Measurements from ENCODE around the gene FAM200C. TPM values are rescaled to one million over a fixed set of nuclear protein-coding genes. Genes with fewer than 3 reads are reported as not detected.
A peak's percentile ranks its signal among the peaks of the same experiment; 100 is the strongest.

The FAM200C gene
- total and polyA plus RNA-seq, 2 donors (not counting 1 experiment from before 2014, with no cell fraction given), result 4.0 to 5.3 TPM

GRCh38 chr5:160397492-160397891 is 2.4 kb downstream of the FAM200C start:
- Histone ChIP-seq H3K4me3 (replicated peaks in 1 of 4; ENCODE audit: control extremely low read depth in 1 of 4, insufficient read depth in 1 of 4, low read depth in 3 of 4, low read length in 4 of 4) (no peak overlapping the region), H3K27me3 (ENCODE audit: control insufficient read depth, insufficient read depth, low read length) (no peaks in the 10 kb centered on the region), H3K9ac (ENCODE audit: insufficient read depth, low read length) (no peak overlapping the region), H3K4me2 (ENCODE audit: extremely low read depth, insufficient read depth, low read length) (no peak overlapping the region), H3K79me2 (ENCODE audit: control insufficient read depth, insufficient read depth, low read length) (peaks cover 18% of the 10 kb centered on the region), H3K4me1 (ENCODE audit: control insufficient read depth, extremely low read depth, insufficient read depth, low read length) (peaks cover 2% of the 10 kb centered on the region), H2AFZ (ENCODE audit: low read length) (no peak overlapping the region), H3K27ac (ENCODE audit: insufficient read depth, low read length) (no peak overlapping the region), H3K9me3 (ENCODE audit: control insufficient read depth, insufficient read depth, low read depth, low read length) (no peaks in the 10 kb centered on the region), H4K20me1 (ENCODE audit: control insufficient read depth, extremely low read depth, insufficient read depth, low read length) (no peaks in the 10 kb centered on the region), H3K36me3 (ENCODE audit: control insufficient read depth, insufficient read depth, low read length) (no peaks in the 10 kb centered on the region)
- DNase-seq (ENCODE audit: low read depth in 2 of 2), result no peak
- TF ChIP-seq CTCF (conservative IDR thresholded peaks at IDR 0.05 in 1 of 2, IDR thresholded peaks at IDR 0.05 in 1 of 2; ENCODE audit: low read depth in 1 of 2, low read length in 2 of 2) (no peak), EZH2 (IDR thresholded peaks at IDR 0.05; ENCODE audit: low read length, missing control alignments) (no peak)

GRCh38 chr5:160395111-160395510 is 4.7 kb downstream of the FAM200C start:
- H4K20me1 ChIP-seq (ENCODE audit: control insufficient read depth, extremely low read depth, insufficient read depth, low read length), result no peaks in the 10 kb centered on the region
- no peaks in the 10 kb centered on the region for H3K36me3 ChIP-seq (ENCODE audit: control insufficient read depth, insufficient read depth, low read length)
- DNase-seq (ENCODE audit: low read depth in 2 of 2), result no peak
- peaks cover 18% of the 10 kb centered on the region for H3K79me2 ChIP-seq (ENCODE audit: control insufficient read depth, insufficient read depth, low read length)
- no peak overlapping the region for H2AFZ ChIP-seq (ENCODE audit: low read length)
- H3K4me3 ChIP-seq (replicated peaks in 1 of 4; ENCODE audit: control extremely low read depth in 1 of 4, insufficient read depth in 1 of 4, low read depth in 3 of 4, low read length in 4 of 4), result no peak overlapping the region
- peaks cover under 1% of the 10 kb centered on the region for H3K4me1 ChIP-seq (ENCODE audit: control insufficient read depth, extremely low read depth, insufficient read depth, low read length)
- H3K9me3 ChIP-seq (ENCODE audit: control insufficient read depth, insufficient read depth, low read depth, low read length), result no peaks in the 10 kb centered on the region
- no peak overlapping the region for H3K27ac ChIP-seq (ENCODE audit: insufficient read depth, low read length)
- H3K27me3 ChIP-seq (ENCODE audit: control insufficient read depth, insufficient read depth, low read length), result no peaks in the 10 kb centered on the region
- TF ChIP-seq CTCF (conservative IDR thresholded peaks at IDR 0.05 in 1 of 2, IDR thresholded peaks at IDR 0.05 in 1 of 2; ENCODE audit: low read depth in 1 of 2, low read length in 2 of 2) (no peak), EZH2 (IDR thresholded peaks at IDR 0.05; ENCODE audit: low read length, missing control alignments) (no peak)
- H3K4me2 ChIP-seq (ENCODE audit: extremely low read depth, insufficient read depth, low read length), result no peak overlapping the region
- H3K9ac ChIP-seq (ENCODE audit: insufficient read depth, low read length), result no peak overlapping the region

GRCh38 chr5:160390787-160391696 is 8.8 kb downstream of the FAM200C start:
- Histone ChIP-seq H2AFZ (ENCODE audit: low read length) (no peak overlapping the region), H3K36me3 (ENCODE audit: control insufficient read depth, insufficient read depth, low read length) (no peaks in the 10 kb centered on the region), H3K9me3 (ENCODE audit: control insufficient read depth, insufficient read depth, low read depth, low read length) (no peaks in the 10 kb centered on the region), H3K27ac (ENCODE audit: insufficient read depth, low read length) (no peak overlapping the region), H3K79me2 (ENCODE audit: control insufficient read depth, insufficient read depth, low read length) (peaks cover under 1% of the 10 kb centered on the region), H3K9ac (ENCODE audit: insufficient read depth, low read length) (no peak overlapping the region), H3K4me1 (ENCODE audit: control insufficient read depth, extremely low read depth, insufficient read depth, low read length) (no peaks in the 10 kb centered on the region), H4K20me1 (ENCODE audit: control insufficient read depth, extremely low read depth, insufficient read depth, low read length) (no peaks in the 10 kb centered on the region), H3K4me3 (replicated peaks in 1 of 4; ENCODE audit: control extremely low read depth in 1 of 4, insufficient read depth in 1 of 4, low read depth in 3 of 4, low read length in 4 of 4) (no peak overlapping the region), H3K27me3 (ENCODE audit: control insufficient read depth, insufficient read depth, low read length) (no peaks in the 10 kb centered on the region), H3K4me2 (ENCODE audit: extremely low read depth, insufficient read depth, low read length) (no peak overlapping the region)
- TF ChIP-seq EZH2 (IDR thresholded peaks at IDR 0.05; ENCODE audit: low read length, missing control alignments), result no peak
- TF ChIP-seq CTCF (conservative IDR thresholded peaks at IDR 0.05 in 1 of 2, IDR thresholded peaks at IDR 0.05 in 1 of 2; ENCODE audit: low read depth in 1 of 2, low read length in 2 of 2), result peak in 1 of 2 donors; percentile 34
- peak; percentile 32 to 50 for DNase-seq (ENCODE audit: low read depth in 2 of 2)

All from fibroblast of lung (primary cell).